ENCODE results near the gene TRIM63. TPM values are rescaled to one million over a fixed set of nuclear protein-coding genes. Genes with fewer than 3 reads are reported as not detected.

The TRIM63 gene
- total and polyA plus RNA-seq, 2 donors (not counting 3 experiments of a cell fraction or from before 2014, with no cell fraction given): not detected

GRCh38 chr1:26072305-26072704 is 4.9 kb upstream of the TRIM63 start:
- H2AFZ ChIP-seq (ENCODE audit: low read depth, low read length): no peak overlapping the region
- ChIA-PET POLR2A (no interaction called here), CTCF (interaction anchor here (0.8 kb wide), 1 partner anchor 17 kb away, joined by 3 read pairs; no protein-coding TSS in a partner anchor)
- no peak overlapping the region for H3K4me3 ChIP-seq (replicated peaks in 1 of 3; ENCODE audit: insufficient read depth in 1 of 3, low read depth in 1 of 3, low read length in 3 of 3)
- no peaks in the 10 kb centered on the region for H3K36me3 ChIP-seq (ENCODE audit: control insufficient read depth in 2 of 2, extremely low read depth in 1 of 2, insufficient read depth in 2 of 2, low read length in 2 of 2)
- H3K79me2 ChIP-seq (ENCODE audit: control insufficient read depth, insufficient read depth, low read length): no peaks in the 10 kb centered on the region
- TF ChIP-seq CTCF (IDR thresholded peaks at IDR 0.05; ENCODE audit: extremely low read depth in 1 of 2, insufficient read depth in 1 of 2, low read depth in 1 of 2, low read length in 2 of 2): no peak
- no peak for TF ChIP-seq POLR2AphosphoS5 (IDR thresholded peaks at IDR 0.05; ENCODE audit: insufficient read depth, low read depth, low read length)
- no peaks in the 10 kb centered on the region for H3K9me1 ChIP-seq (replicated peaks; ENCODE audit: control insufficient read depth, extremely low read depth, insufficient read depth, low read length)
- no peaks in the 10 kb centered on the region for H3K9me3 ChIP-seq (replicated peaks; ENCODE audit: control insufficient read depth, insufficient read depth, low read length)
- FAIRE-seq: no peak
- dilution Hi-C loops (cut with MboI; ENCODE audit: extremely low pct_ligation_motif_present, low sequenced_read_pairs) (no loop called here), intact Hi-C loops (cut with micrococcal nuclease) (no loop called here)
- H3K4me2 ChIP-seq (ENCODE audit: insufficient read depth, low read length): no peak overlapping the region
- H3K27ac ChIP-seq (ENCODE audit: insufficient read depth, low read depth, low read length): no peak overlapping the region
- no peak overlapping the region for H3K9ac ChIP-seq (replicated peaks; ENCODE audit: extremely low read depth, insufficient read depth, low read length)
- no peak for DNase-seq (ENCODE audit: low read depth, low spot score)
- no TSS peak for BruUV-seq (replicated peaks)
- no peaks in the 10 kb centered on the region for H3K4me1 ChIP-seq (ENCODE audit: control insufficient read depth, extremely low read depth, insufficient read depth, low read length)
- no peaks in the 10 kb centered on the region for H4K20me1 ChIP-seq (replicated peaks; ENCODE audit: control insufficient read depth, extremely low read depth, insufficient read depth, low read length)
- H3K27me3 ChIP-seq (ENCODE audit: control insufficient read depth in 2 of 2, insufficient read depth in 2 of 2, low read length in 2 of 2): peaks cover 2% of the 10 kb centered on the region in 2 experiments

GRCh38 chr1:26070963-26071342 is 3.5 kb upstream of the TRIM63 start:
- no peak for TF ChIP-seq CTCF (IDR thresholded peaks at IDR 0.05; ENCODE audit: extremely low read depth in 1 of 2, insufficient read depth in 1 of 2, low read depth in 1 of 2, low read length in 2 of 2)
- no peak for TF ChIP-seq POLR2AphosphoS5 (IDR thresholded peaks at IDR 0.05; ENCODE audit: insufficient read depth, low read depth, low read length)
- TF ChIP-seq MAX (IDR thresholded peaks at IDR 0.05; ENCODE audit: insufficient read depth, insufficient read length): no peak
- TF ChIP-seq MYC (IDR thresholded peaks at IDR 0.05; ENCODE audit: low read depth, low read length): no peak
- TF ChIP-seq JUN (IDR thresholded peaks at IDR 0.05; ENCODE audit: borderline replicate concordance, insufficient read depth, insufficient read length, low read depth): no peak
- TF ChIP-seq EZH2 (IDR thresholded peaks at IDR 0.05; ENCODE audit: borderline replicate concordance, low read depth, low read length, severe bottlenecking): no peak
- Histone ChIP-seq H3K4me3 (replicated peaks in 1 of 3; ENCODE audit: insufficient read depth in 1 of 3, low read depth in 1 of 3, low read length in 3 of 3) (no peak overlapping the region), H4K20me1 (replicated peaks; ENCODE audit: control insufficient read depth, extremely low read depth, insufficient read depth, low read length) (no peaks in the 10 kb centered on the region), H3K9me3 (replicated peaks; ENCODE audit: control insufficient read depth, insufficient read depth, low read length) (no peaks in the 10 kb centered on the region), H3K27me3 (ENCODE audit: control insufficient read depth in 2 of 2, insufficient read depth in 2 of 2, low read length in 2 of 2) (peaks cover 2 to 4% of the 10 kb centered on the region in 2 experiments), H3K4me1 (ENCODE audit: control insufficient read depth, extremely low read depth, insufficient read depth, low read length) (no peaks in the 10 kb centered on the region), H3K36me3 (ENCODE audit: control insufficient read depth in 2 of 2, extremely low read depth in 1 of 2, insufficient read depth in 2 of 2, low read length in 2 of 2) (no peaks in the 10 kb centered on the region), H3K79me2 (ENCODE audit: control insufficient read depth, insufficient read depth, low read length) (no peaks in the 10 kb centered on the region), H3K4me2 (ENCODE audit: insufficient read depth, low read length) (no peak overlapping the region), H3K9ac (replicated peaks; ENCODE audit: extremely low read depth, insufficient read depth, low read length) (no peak overlapping the region), H3K27ac (ENCODE audit: insufficient read depth, low read depth, low read length) (no peak overlapping the region), H2AFZ (ENCODE audit: low read depth, low read length) (no peak overlapping the region), H3K9me1 (replicated peaks; ENCODE audit: control insufficient read depth, extremely low read depth, insufficient read depth, low read length) (no peaks in the 10 kb centered on the region)
- intact Hi-C loops (cut with micrococcal nuclease) (no loop called here), dilution Hi-C loops (cut with MboI; ENCODE audit: extremely low pct_ligation_motif_present, low sequenced_read_pairs) (no loop called here)
- ChIA-PET CTCF (interaction anchor here (0.5 to 1.5 kb wide), 4 partner anchors 9 to 74 kb away, joined by 3 to 5 read pairs (median 3); no protein-coding TSS in a partner anchor), POLR2A (no interaction called here)
- DNase-seq (ENCODE audit: low read depth, low spot score) (no peak), FAIRE-seq (no peak)
- BruUV-seq (replicated peaks): no TSS peak
